ENCODE results near the gene CWC15. TPM values are rescaled to one million over a fixed set of nuclear protein-coding genes. Genes with fewer than 3 reads are reported as not detected.
A peak's percentile ranks its signal among the peaks of the same experiment; 100 is the strongest.

The CWC15 gene
- total and polyA plus RNA-seq, 9 of the 15 experiments (the other 6 are each of a cell fraction or from before 2014, with no cell fraction given): 47.3 to 168 (median 89.2) TPM

DNA sequence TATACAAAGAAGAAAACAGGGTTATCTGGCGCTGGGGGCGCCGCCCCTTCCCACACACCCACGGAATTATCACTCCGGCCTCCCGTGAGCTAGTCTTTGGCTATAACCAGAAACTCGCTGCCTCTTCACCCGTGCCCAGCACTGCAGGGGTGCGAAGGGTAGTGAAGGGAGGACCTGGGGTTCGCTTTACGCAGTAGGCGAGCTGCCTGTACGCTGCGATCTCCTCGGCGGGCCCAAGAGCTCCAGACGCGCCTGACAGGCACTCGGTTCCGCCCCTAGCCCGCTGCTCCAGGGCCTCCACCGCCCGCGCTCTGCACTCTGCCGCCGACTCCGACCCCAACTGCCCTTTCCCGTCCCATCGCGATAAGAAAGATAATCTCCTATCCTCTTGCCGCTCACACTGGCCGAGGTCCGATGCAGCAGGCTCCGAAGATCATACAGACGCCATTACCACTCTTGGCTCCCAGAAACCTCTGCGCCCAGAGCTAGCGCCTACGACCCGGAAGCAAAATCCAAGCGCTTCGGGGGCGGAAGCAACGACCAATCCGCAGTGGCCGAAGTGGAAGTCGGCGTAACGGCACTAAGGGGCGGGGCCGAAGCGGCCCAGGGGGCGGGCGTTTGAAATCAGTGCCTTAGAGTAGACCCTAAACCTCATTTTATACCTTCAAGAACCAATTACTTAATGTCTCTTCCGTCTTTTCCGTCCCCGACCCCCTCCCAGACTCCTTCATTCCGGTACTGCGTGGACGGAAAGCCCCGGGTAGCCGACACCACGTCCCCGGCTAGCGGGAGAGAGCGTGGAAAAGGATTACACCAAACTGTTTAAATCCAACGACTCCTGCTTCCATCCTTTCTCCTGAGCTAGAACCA is at the start of gene CWC15, which contains the start of gene KDM4D (continued):
- TF ChIP-seq MYBL2 (IDR thresholded peaks at IDR 0.05; ENCODE audit: low read depth) (peak; percentile 75; the same call in 1 of the 2 replicates), MYBL2 (CRISPR knock-in tag; IDR thresholded peaks at IDR 0.05; ENCODE audit: borderline replicate concordance) (no peak), CC2D1A (IDR thresholded peaks at IDR 0.05) (peak; percentile 57; the same call in 1 of the 2 replicates), PML (IDR thresholded peaks at IDR 0.05; ENCODE audit: low read length) (peak; percentile 83), CAMTA2 (CRISPR knock-in tag; conservative IDR thresholded peaks at IDR 0.05) (0 out of 2 replicates have a peak, but pooled peaks have one; percentile 35), SIN3A (IDR thresholded peaks at IDR 0.05; ENCODE audit: borderline replicate concordance in 2 of 2, control insufficient read depth in 1 of 2, low read depth in 2 of 2, low read length in 2 of 2) (peak in 1 of 2 experiments; percentile 59; a peak in 2 of 4 replicates), POLR2B (IDR thresholded peaks at IDR 0.05; ENCODE audit: low read depth, partially characterized antibody) (peak; percentile 88), ATF1 (CRISPR knock-in tag; IDR thresholded peaks at IDR 0.05) (no peak), ATF1 (tag; IDR thresholded peaks at IDR 0.05) (peak; percentile 76), HNRNPLL (IDR thresholded peaks at IDR 0.05; ENCODE audit: low read depth, low read length, poor library complexity, severe bottlenecking) (peak; percentile 74), PHB (CRISPR knock-in tag; IDR thresholded peaks at IDR 0.05) (0 out of 2 replicates have a peak, but pooled peaks have one; percentile 25), GABPB1 (CRISPR knock-in tag; IDR thresholded peaks at IDR 0.05) (peak; percentile 99), CHD1 (IDR thresholded peaks at IDR 0.05; ENCODE audit: low read length) (peak; percentile 75), ZSCAN32 (CRISPR knock-in tag; IDR thresholded peaks at IDR 0.05) (no peak), TAF9B (IDR thresholded peaks at IDR 0.05; ENCODE audit: partially characterized antibody) (peak; percentile 88)
- TF ChIP-seq, protein P1, sequence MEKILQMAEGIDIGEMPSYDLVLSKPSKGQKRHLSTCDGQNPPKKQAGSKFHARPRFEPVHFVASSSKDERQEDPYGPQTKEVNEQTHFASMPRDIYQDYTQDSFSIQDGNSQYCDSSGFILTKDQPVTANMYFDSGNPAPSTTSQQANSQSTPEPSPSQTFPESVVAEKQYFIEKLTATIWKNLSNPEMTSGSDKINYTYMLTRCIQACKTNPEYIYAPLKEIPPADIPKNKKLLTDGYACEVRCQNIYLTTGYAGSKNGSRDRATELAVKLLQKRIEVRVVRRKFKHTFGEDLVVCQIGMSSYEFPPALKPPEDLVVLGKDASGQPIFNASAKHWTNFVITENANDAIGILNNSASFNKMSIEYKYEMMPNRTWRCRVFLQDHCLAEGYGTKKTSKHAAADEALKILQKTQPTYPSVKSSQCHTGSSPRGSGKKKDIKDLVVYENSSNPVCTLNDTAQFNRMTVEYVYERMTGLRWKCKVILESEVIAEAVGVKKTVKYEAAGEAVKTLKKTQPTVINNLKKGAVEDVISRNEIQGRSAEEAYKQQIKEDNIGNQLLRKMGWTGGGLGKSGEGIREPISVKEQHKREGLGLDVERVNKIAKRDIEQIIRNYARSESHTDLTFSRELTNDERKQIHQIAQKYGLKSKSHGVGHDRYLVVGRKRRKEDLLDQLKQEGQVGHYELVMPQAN (IDR thresholded peaks at IDR 0.05; ENCODE audit: borderline replicate concordance): peak; percentile 51
- TF ChIP-seq, protein P2, sequence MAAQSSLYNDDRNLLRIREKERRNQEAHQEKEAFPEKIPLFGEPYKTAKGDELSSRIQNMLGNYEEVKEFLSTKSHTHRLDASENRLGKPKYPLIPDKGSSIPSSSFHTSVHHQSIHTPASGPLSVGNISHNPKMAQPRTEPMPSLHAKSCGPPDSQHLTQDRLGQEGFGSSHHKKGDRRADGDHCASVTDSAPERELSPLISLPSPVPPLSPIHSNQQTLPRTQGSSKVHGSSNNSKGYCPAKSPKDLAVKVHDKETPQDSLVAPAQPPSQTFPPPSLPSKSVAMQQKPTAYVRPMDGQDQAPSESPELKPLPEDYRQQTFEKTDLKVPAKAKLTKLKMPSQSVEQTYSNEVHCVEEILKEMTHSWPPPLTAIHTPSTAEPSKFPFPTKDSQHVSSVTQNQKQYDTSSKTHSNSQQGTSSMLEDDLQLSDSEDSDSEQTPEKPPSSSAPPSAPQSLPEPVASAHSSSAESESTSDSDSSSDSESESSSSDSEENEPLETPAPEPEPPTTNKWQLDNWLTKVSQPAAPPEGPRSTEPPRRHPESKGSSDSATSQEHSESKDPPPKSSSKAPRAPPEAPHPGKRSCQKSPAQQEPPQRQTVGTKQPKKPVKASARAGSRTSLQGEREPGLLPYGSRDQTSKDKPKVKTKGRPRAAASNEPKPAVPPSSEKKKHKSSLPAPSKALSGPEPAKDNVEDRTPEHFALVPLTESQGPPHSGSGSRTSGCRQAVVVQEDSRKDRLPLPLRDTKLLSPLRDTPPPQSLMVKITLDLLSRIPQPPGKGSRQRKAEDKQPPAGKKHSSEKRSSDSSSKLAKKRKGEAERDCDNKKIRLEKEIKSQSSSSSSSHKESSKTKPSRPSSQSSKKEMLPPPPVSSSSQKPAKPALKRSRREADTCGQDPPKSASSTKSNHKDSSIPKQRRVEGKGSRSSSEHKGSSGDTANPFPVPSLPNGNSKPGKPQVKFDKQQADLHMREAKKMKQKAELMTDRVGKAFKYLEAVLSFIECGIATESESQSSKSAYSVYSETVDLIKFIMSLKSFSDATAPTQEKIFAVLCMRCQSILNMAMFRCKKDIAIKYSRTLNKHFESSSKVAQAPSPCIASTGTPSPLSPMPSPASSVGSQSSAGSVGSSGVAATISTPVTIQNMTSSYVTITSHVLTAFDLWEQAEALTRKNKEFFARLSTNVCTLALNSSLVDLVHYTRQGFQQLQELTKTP (IDR thresholded peaks at IDR 0.05; ENCODE audit: low read depth in 1 of 2, partially characterized antibody in 2 of 2): peak in 1 of 2 experiments; percentile 83
- TF ChIP-seq, protein P3, sequence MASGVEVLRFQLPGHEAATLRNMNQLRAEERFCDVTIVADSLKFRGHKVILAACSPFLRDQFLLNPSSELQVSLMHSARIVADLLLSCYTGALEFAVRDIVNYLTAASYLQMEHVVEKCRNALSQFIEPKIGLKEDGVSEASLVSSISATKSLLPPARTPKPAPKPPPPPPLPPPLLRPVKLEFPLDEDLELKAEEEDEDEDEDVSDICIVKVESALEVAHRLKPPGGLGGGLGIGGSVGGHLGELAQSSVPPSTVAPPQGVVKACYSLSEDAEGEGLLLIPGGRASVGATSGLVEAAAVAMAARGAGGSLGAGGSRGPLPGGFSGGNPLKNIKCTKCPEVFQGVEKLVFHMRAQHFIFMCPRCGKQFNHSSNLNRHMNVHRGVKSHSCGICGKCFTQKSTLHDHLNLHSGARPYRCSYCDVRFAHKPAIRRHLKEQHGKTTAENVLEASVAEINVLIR (CRISPR knock-in tag; IDR thresholded peaks at IDR 0.05): 0 out of 2 replicates have a peak, but pooled peaks have one; percentile 30
- TF ChIP-seq, protein P4, sequence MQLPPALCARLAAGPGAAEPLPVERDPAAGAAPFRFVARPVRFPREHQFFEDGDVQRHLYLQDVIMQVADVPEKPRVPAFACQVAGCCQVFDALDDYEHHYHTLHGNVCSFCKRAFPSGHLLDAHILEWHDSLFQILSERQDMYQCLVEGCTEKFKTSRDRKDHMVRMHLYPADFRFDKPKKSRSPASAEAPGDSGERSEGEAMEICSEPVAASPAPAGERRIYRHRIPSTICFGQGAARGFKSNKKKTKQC (CRISPR knock-in tag; IDR thresholded peaks at IDR 0.05): no peak; the same call in 1 of the 2 replicates
